ENCODE results near the gene RAB32. TPM values are rescaled to one million over a fixed set of nuclear protein-coding genes. Genes with fewer than 3 reads are reported as not detected.

RAB32 gene
- total and polyA plus RNA-seq, 2 of the 4 experiments (the other 2 are of a cell fraction) = 55.7 to 108 TPM

DNA sequence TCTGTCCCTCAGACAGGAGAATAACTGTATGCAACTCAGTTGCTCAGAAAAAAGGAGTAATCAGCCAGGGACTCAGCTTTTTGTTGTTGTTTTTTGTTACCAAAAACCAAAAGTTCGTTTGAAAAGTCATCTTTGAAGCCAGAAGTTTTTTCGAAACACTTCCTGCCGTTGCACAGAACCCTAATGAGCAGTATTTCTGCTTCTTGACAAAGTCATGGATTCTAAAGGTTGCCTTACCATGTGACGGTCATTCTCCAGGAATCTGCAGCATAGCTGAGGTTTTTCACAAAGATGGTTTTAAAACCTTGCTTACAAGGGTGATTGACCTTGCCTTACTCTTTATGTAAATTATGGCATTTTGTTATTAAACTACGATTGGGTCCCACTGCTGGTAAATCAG lies 1.9 kb downstream of the RAB32 start:
- Histone ChIP-seq H3K4me2 (ENCODE audit: low read depth, low read length) (peak overlapping the region; percentile 95), H3K27me3 (ENCODE audit: control insufficient read depth, insufficient read depth, low read length) (no peaks in the 10 kb centered on the region), H3K79me1 (ENCODE audit: low read depth in 1 of 2, low read length in 2 of 2) (peaks cover 3 to 24% of the 10 kb centered on the region in 2 experiments; a peak in 2 of 4 replicates), H4K8ac (ENCODE audit: low read depth in 2 of 2, low read length in 2 of 2) (peak overlapping the region; percentile 67 to 83; a peak in 3 of 4 replicates), H2BK120ac (ENCODE audit: low read depth, low read length) (peak overlapping the region; percentile 89; the same call in 1 of the 2 replicates), H2AK5ac (ENCODE audit: low read depth, low read length) (no peak overlapping the region), H3K36me3 (ENCODE audit: control insufficient read depth, insufficient read depth, low read length) (peaks cover 6% of the 10 kb centered on the region), H3K4me1 (ENCODE audit: control insufficient read depth, insufficient read depth, low read length) (peaks cover 4% of the 10 kb centered on the region; the same call in 1 of the 2 replicates), H2BK5ac (ENCODE audit: low read depth, low read length, poor library complexity, severe bottlenecking) (peak overlapping the region; percentile 77), H4K91ac (ENCODE audit: insufficient read depth, low read depth, low read length) (peak overlapping the region; percentile 81; the same call in 1 of the 2 replicates), H3K27ac (ENCODE audit: insufficient read depth, low read length) (peak overlapping the region; percentile 89), H2BK15ac (ENCODE audit: low read depth, low read length) (peak overlapping the region; percentile 39; the same call in 2 of the 3 replicates), H4K20me1 (ENCODE audit: insufficient read depth, low read length) (peaks cover 3% of the 10 kb centered on the region; the same call in 1 of the 2 replicates), H3K56ac (ENCODE audit: extremely low read depth, insufficient read depth, low read length) (peak overlapping the region; percentile 94), H3K23ac (ENCODE audit: low read depth, low read length) (peak overlapping the region; percentile 92), H2BK20ac (ENCODE audit: low read depth, low read length) (peak overlapping the region; percentile 50; the same call in 1 of the 2 replicates), H3K18ac (ENCODE audit: low read depth, low read length) (peak overlapping the region; percentile 82), H4K5ac (ENCODE audit: low read depth, low read length) (peak overlapping the region; percentile 80), H3K14ac (replicated peaks; ENCODE audit: low read depth, low read length) (peak overlapping the region; percentile 94; the same call in 1 of the 2 replicates), H2AFZ (replicated peaks; ENCODE audit: low read length, poor library complexity) (no peak overlapping the region), H3K9ac (ENCODE audit: low read depth, low read length) (peak overlapping the region; percentile 91), H3K9me1 (ENCODE audit: insufficient read depth, low read length) (no peaks in the 10 kb centered on the region), H3K9me3 (ENCODE audit: control insufficient read depth, insufficient read depth, low read length) (no peaks in the 10 kb centered on the region), H2AK9ac (replicated peaks; ENCODE audit: low read depth, low read length, poor library complexity) (no peak overlapping the region), H3K4me3 (ENCODE audit: insufficient read depth, low read depth, low read length) (peak overlapping the region; percentile 76), H3K4ac (ENCODE audit: low read depth, low read length) (peak overlapping the region; percentile 90)
- DNase-seq = peak; percentile 84
- intact Hi-C loops (cut with micrococcal nuclease) = loop anchor here (10.0 kb wide), 2 partner anchors 621 to 731 kb away; partner anchors contain the start of gene FBXO30
- ATAC-seq (ENCODE audit: low read depth) = peak; percentile 9
- no TSS peak for BruUV-seq (replicated peaks)
- TF ChIP-seq MXI1 (IDR thresholded peaks at IDR 0.05; ENCODE audit: borderline replicate concordance, low read depth, low read length) (no peak), POLR2A (IDR thresholded peaks at IDR 0.05; ENCODE audit: low read depth, low read length) (peak; percentile 63; the same call in 1 of the 2 replicates), USF2 (IDR thresholded peaks at IDR 0.05; ENCODE audit: low read depth, low read length) (peak; percentile 54; the same call in 1 of the 2 replicates)
- ChIA-PET CTCF (no interaction called here), POLR2A (ENCODE audit: unreplicated experiment) (interaction anchor here (0.6 kb wide), 1 partner anchor 557 kb away, joined by 4 read pairs; no protein-coding TSS in a partner anchor)
- in situ Hi-C loops (cut with MboI; ENCODE audit: low sequenced_read_pairs) = loop anchor here (10.0 kb wide), 1 partner anchor 581 kb away; the partner anchor contains the start of gene SHPRH
- dilution Hi-C loops (cut with HindIII; ENCODE audit: low sequenced_read_pairs, unreplicated experiment) = no loop called here
- no CpG with 5 or more reads among the region's 5 CpGs for WGBS, 2 experiments (ENCODE audit: extremely low coverage in 2 of 2, insufficient read length in 1 of 2)
